Measurements from ENCODE around the gene TNS1. TPM values are rescaled to one million over a fixed set of nuclear protein-coding genes. Genes with fewer than 3 reads are reported as not detected.

The TNS1 gene
- total RNA-seq, 1 experiment from 2014 or later, result 4.5 TPM

GRCh38 chr2:217833439-217833838 lies 169.4 kb downstream of the TNS1 start (continued):
- no peak for TF ChIP-seq FOXP4 (CRISPR knock-in tag; IDR thresholded peaks at IDR 0.05)
- TF ChIP-seq CTCF (IDR thresholded peaks at IDR 0.05), result no peak
- TF ChIP-seq MAX (CRISPR knock-in tag; IDR thresholded peaks at IDR 0.05), result no peak
- TF ChIP-seq HMGA2 (CRISPR knock-in tag; IDR thresholded peaks at IDR 0.05), result no peak
- no peak for TF ChIP-seq ARID4B (CRISPR knock-in tag; IDR thresholded peaks at IDR 0.05; ENCODE audit: borderline replicate concordance)
- no peak for TF ChIP-seq TEAD4 (CRISPR knock-in tag; IDR thresholded peaks at IDR 0.05)
- no peak for TF ChIP-seq FOXJ3 (CRISPR knock-in tag; IDR thresholded peaks at IDR 0.05; ENCODE audit: borderline replicate concordance)
- TF ChIP-seq MLX (CRISPR knock-in tag; IDR thresholded peaks at IDR 0.05), result no peak
- no peak for TF ChIP-seq ZNF263 (CRISPR knock-in tag; IDR thresholded peaks at IDR 0.05; ENCODE audit: low read depth)
- TF ChIP-seq E2F1 (CRISPR knock-in tag; IDR thresholded peaks at IDR 0.05), result no peak
- TF ChIP-seq NFYB (CRISPR knock-in tag; conservative IDR thresholded peaks at IDR 0.05; ENCODE audit: low read depth), result no peak
- no peak for TF ChIP-seq ATF2 (CRISPR knock-in tag; IDR thresholded peaks at IDR 0.05; ENCODE audit: borderline replicate concordance, low read depth)
- TF ChIP-seq EMX1 (CRISPR knock-in tag; IDR thresholded peaks at IDR 0.05), result no peak

GRCh38 chr2:217832987-217833386 lies 169.8 kb downstream of the TNS1 start:
- CTCF ChIA-PET, result interaction anchor here (1.6 to 1.7 kb wide), 2 partner anchors 66 to 161 kb away, joined by 4 read pairs; no protein-coding TSS in a partner anchor
- Mint-ChIP-seq H3K4me3 (no peak overlapping the region), H3K27me3 (ENCODE audit: low read depth) (no peaks in the 10 kb centered on the region; the same call in 1 of the 2 replicates), H3K4me1 (peaks cover 12% of the 10 kb centered on the region), H3K36me3 (no peaks in the 10 kb centered on the region), H3K27ac (no peak overlapping the region), H3K9me3 (no peaks in the 10 kb centered on the region; the same call in 1 of the 2 replicates)
- POLR2A ChIA-PET, result no interaction called here
- DNase-seq (ENCODE audit: low spot score) (no peak), ATAC-seq (no peak)
- no peak for TF ChIP-seq AFF4 (CRISPR knock-in tag; IDR thresholded peaks at IDR 0.05; ENCODE audit: borderline replicate concordance)
- TF ChIP-seq ELF4 (CRISPR knock-in tag; IDR thresholded peaks at IDR 0.05; ENCODE audit: low read depth), result no peak
- no peak for TF ChIP-seq IRF1 (CRISPR knock-in tag; IDR thresholded peaks at IDR 0.05)
- no peak for TF ChIP-seq NR3C1 (CRISPR knock-in tag; conservative IDR thresholded peaks at IDR 0.05; ENCODE audit: low read depth)
- TF ChIP-seq ERG (CRISPR knock-in tag; IDR thresholded peaks at IDR 0.05), result no peak

Measured in WTC11 (cell line).